DOHH2 (cell line): ENCODE data around the gene FMR1.

Source experiments
- EZH2phosphoT487 ChIP-seq: fragments of 200-600 bp; sonication (generic); IDR thresholded peaks from 2 replicates; pipeline ENCODE4 v1.6.1; 2017; ENCODE audit warnings: borderline replicate concordance, mild to moderate bottlenecking, antibody characterized with exemption, low read length, moderate library complexity, mixed read lengths
- TF ChIP-seq, protein P1 (sequence below): fragments of 200-600 bp; sonication (generic); IDR thresholded peaks from one replicate; pipeline ENCODE4 v1.5.1; 2014; ENCODE audit warnings: antibody characterized with exemption, mild to moderate bottlenecking, low read depth, low read length; ENCODE audit not compliant: poor library complexity, severe bottlenecking

DNA sequence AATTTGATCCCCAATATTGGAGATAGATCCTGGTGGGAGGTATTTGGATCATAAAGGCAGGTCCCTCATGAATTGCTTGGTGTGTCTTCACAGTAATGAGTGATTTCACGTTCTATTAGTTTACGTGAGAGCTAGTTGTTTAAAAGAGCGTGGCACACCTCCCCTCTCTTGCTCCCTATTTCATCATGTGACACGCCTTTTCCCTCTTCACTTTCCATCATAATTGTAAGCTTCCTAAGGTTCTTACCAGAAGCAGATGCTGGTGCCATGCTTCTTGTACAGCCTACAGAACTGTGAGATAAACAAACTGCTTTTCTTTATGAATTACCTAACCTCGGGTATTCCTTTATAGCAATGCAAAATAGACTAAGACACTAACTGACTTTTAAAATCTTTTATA lies 34.0 kb upstream of the FMR1 start:
- TF ChIP-seq EZH2phosphoT487, result no peak
- TF ChIP-seq, protein P1, sequence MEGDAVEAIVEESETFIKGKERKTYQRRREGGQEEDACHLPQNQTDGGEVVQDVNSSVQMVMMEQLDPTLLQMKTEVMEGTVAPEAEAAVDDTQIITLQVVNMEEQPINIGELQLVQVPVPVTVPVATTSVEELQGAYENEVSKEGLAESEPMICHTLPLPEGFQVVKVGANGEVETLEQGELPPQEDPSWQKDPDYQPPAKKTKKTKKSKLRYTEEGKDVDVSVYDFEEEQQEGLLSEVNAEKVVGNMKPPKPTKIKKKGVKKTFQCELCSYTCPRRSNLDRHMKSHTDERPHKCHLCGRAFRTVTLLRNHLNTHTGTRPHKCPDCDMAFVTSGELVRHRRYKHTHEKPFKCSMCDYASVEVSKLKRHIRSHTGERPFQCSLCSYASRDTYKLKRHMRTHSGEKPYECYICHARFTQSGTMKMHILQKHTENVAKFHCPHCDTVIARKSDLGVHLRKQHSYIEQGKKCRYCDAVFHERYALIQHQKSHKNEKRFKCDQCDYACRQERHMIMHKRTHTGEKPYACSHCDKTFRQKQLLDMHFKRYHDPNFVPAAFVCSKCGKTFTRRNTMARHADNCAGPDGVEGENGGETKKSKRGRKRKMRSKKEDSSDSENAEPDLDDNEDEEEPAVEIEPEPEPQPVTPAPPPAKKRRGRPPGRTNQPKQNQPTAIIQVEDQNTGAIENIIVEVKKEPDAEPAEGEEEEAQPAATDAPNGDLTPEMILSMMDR, result no peak
